GM15510 (cell line): Measurements from ENCODE around the gene ARID4B.

Experiments
- POLR2A ChIP-seq: IDR thresholded peaks from 3 replicates; pipeline ENCODE4 v1.6.1; 2011; ENCODE audit warnings: borderline replicate concordance; ENCODE audit not compliant: insufficient read length; ENCODE audit errors: extremely low read depth

Gene ARID4B

DNA sequence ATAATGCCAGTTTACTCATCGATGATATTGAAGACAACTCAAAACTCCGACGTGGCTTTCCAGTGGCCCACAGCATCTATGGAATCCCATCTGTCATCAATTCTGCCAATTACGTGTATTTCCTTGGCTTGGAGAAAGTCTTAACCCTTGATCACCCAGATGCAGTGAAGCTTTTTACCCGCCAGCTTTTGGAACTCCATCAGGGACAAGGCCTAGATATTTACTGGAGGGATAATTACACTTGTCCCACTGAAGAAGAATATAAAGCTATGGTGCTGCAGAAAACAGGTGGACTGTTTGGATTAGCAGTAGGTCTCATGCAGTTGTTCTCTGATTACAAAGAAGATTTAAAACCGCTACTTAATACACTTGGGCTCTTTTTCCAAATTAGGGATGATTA lies 14.1 kb upstream of the ARID4B start:
- no peak for TF ChIP-seq POLR2A

DNA sequence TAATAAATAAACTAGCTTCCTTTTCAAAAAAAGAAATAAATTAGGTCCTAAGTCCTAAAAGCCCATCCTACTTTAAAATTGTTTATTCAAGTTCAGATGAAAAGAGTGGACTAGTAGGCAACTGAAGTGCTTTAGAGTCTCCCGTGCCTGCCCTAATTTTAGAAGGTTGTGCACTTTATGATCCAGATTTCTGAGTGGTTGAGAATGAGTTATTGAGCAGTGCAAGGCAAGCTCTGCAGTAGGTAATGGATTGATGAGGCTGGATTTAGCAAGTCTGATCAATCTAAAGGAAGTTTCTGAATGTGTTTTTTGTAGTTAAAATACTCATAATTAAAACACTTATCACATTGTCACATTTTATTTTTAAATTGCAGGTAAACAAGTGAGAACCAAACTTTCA lies 13.4 kb upstream of the ARID4B start:
- TF ChIP-seq POLR2A, result no peak

DNA sequence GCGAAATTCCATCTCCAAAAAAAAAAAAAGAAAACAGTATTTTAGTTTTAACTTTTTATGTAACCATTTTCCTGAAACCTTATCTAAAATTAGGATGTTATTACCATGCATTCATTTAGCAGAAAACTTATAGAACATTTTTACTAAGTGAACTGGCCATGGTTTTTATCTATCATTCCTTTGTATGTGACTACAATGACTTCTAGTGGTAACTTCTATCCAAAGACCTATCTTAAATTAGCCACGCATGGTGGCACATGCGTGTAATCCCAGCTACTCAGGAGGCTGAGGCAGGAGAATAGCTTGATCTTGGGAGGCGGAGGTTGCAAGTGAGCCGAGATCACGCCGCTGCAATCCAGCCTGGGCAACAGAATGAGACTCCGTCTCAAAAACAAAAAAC lies 11.8 kb upstream of the ARID4B start:
- TF ChIP-seq POLR2A, result no peak

DNA sequence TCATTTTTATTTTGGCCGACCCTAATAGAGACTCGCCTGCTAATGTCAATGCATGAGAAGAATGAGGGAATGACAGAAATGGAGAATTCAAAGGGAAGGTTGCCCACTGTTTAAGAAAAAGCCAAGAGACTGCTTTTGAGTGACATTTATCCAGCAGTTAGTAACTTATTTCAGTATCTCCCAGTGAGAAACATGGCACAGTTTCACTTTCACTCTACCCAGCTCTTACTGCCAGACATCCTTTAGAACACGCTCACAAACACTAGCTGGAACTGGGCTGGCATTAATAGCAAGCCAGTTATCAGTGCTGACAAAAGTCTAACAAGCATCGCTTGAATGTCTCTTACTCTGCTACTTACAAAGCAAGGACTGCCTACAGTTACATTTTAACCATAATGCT lies 8.9 kb upstream of the ARID4B start:
- TF ChIP-seq POLR2A, result no peak

DNA sequence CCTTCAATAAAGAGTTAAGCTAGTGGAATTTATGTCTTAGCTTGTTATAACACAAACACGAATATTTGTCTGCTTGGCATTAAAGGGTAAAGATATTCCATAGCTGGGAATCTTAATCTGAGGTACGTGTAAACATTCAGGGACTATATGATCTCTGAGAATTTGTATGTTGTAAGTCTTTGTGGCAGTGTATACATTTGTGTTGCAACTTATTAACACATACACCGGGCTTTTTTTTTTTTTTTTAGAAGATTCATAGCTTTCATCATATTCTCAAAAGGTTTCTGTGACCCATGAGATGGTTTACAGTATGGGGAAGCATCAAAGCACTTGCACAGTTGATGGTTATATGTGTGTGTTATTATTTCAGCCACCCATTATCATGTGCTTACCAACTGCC lies 3.4 kb upstream of the ARID4B start:
- TF ChIP-seq POLR2A, result no peak

DNA sequence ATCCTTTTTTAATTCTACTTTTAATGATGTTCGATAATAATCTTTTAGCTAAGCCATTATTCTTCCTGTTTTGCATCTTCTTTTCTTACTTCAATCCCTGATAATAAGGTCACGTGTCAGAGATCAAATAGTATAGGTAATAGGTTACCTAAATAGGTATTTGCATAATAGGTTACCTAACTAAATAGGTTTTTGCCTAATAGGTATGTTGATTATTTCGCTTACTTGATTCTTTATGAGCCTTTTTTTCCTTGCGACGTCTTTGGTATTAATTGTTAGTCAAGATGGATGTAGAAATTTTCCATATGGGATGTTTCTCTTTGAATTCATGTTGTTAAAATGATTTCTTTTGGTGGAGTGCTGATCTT lies 2.9 kb upstream of the ARID4B start:
- no peak for TF ChIP-seq POLR2A

DNA sequence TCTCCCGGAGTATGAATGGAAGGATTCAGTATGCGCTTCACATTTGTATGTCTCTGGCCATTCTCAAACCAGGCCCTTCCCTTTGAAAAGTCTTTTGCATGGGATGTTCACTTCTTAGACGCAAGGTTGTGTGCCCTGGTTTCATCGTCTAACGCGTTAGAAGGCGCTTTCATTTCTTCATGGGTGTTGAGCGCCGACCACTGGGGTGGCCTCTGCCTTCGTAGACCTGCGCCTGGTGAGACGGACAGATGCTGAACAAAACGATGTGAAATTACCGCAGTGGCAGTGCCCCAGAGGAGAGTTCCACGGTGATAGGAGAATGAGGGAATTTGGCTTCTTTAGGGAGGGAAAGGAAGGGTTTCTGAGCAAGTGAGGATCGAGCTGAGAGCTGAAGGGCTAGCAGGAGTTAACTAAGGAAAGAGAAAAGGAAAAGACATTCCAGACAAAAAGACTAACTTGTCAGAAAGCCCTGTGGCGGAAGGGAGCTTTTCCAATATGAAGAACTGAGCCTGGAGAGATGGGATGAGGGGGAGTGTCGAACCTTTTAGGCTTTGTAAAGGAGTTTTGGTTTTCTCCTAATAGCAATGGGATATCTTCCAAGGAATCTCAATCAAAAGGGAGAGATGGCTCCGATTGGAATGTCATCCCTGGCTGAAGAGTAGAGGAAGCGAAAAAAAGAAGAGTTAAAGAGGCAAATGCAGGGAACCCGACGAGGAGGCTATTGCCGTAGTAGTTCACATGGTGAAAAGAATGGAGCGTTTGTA lies 1.3 kb upstream of the ARID4B start:
- no peak for TF ChIP-seq POLR2A

DNA sequence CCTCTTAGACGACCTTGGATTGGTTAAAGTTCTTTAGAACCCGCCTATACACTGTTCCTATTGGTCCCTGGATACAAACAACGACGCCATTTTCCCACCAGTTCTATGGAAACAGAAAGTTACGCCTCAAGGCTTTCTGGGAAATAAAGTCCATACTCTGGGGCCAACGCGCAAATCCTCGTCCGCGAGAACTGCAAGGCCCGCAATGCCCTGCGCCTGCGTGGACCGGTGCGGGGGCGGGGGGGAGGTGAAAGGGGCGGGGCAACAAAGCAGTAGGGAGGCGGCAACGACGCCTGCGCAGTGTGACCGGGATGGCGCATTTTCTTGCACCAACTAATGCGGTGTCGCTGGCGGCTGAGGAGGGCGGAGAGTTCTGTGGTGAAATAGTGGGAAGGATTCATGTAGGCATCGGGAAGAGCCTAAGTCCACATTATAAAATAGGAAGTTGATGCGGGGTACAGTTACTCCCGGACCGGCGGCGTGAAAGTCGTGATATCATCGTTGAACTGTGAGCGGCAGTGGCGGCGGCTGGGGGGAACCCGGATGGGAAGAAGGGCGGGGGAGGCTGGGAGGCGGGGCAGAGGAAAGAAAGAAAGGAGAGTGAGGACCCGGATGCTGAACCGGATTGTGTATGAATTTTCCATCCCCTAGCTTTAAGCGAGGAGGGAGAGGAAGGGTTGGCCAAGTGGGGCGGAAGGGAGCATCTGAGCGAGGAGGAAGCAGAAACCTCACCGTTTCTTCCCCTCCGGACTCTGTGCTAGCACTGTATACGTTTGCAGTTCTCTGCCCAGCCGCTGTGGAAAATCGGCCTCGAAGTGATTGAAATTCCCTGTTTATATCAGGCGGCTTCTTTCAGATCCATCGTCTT lies 526 bp upstream of the ARID4B start, which contains the start of gene GGPS1:
Gene GGPS1, plus strand, starts transcription at position 300 of the 868 bp plus-strand sequence. CDS start 6,695 bp downstream, outside the sequence.
- TF ChIP-seq POLR2A, result peak; percentile 69

DNA sequence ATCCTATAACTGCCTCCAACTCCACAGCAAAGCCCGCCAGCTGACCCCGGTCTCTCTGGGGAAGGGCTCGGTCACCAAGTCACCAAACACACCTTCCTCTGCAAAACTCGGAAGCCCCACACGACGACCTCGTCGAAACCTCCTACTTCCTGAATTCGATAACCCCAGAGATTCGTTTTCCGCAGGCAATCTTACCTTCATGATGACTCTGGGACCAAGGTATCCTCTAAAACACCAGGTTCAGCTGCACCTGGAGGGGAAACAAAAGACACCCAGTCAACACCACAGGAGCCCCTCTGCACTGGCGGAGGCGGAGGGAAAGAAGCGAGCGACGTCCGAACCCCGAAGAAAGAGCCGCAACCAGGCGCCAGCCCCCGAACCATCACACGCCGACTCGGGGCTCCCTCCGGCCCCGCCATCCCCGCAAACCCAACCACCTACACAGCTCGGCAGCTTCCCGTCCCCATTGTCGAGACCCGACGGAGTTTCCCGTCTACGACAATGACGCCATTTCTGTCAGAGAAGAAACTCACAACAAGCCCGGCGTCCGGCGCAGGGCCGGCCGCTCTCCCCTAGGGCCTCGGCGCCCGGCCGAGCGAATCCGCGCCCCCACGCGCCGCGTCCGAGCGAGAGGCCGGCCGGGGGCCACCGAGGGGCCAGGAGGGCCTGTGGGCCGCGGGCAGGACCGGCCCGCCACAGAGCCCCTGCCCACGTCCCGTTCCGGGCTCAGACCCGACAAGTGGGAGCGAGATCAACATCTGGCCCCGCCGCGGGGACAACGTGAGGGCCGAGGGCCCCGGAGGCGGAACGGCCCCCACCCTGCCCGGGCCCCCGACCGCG lies 1.0 kb downstream of the ARID4B start:
- TF ChIP-seq POLR2A, result no peak

DNA sequence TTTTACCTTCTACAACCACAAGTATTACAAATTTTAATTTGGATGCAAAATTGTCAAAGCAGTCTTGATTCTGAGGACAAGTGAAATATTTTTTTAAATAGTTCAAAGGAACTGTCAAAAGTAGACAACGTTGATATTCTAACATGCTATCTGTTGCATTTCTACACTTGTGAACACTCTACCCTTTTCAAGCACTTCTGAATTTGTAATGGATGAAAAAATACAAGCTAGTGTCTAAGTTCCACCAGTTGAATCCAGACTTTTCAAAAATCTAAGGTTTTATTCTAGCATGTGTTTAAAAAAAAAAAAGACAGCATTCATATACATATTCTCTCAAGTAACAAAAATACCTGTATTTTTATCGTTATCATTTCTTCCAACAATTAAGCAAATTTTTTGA lies 2.1 kb downstream of the ARID4B start:
- no peak for TF ChIP-seq POLR2A

DNA sequence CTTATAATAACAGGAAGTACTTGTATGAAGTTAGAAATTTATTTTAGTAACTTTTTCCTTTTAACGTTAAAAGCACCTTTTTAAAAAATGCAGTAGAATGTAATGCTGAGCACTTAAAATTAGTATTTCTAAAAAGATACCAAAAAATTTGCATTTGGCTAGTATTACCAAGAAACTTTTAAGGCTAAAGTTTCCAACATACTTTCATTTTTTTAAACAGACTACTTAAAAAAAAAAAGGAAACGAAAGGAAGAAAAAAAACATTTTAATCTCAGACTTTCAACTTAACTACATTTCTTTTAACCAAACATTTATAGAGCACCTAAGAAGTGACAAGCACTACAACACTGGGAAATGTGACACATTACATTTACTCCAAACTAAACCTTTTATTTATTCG lies 2.8 kb downstream of the ARID4B start:
- TF ChIP-seq POLR2A, result no peak

DNA sequence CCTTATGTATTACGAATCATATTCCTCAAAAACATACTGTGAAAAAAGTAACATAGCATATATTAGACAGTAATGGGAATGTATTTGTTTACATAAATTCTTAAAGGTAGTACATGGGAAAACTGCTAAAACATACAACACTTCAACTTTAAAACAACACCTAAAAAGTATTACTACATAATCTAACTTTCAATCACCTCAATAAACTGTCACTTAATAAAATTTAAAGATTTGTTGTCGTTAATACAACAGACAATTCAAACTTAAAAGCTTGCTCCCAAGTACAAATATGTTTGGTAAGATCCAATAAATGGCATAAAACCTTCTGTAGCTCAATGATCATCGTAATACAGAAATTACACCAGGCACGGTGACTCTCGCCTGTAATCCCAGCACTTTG lies 3.7 kb downstream of the ARID4B start:
- TF ChIP-seq POLR2A, result no peak

DNA sequence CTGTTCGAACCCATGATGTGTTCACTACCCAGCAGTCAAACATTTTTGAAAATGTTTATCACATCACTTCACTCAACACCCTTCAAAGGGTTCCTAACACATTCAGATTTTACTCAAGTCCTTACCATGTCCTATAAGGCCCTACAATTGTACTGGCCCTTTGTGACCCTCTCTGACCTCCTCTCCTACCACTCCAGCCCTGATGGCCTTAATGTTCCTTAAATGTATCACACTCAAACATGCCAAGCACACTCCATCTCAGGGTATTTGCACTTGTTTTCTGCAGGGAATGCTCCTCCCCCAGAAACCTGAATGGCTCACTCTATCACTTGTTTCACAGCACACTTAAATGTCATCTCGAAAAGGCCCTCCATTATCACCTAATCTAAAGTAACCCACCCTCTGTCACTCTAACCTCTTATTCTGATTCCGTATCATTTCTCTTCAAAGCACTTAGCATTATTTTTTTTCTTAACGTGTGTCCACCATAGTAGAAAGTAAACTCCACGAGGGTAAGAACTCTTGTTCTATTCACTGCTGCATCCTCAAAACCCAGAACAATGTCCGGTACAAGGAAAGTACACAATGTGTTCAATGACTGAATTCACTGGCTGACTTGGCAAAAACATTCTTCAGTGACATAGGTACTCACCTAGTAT lies 7.3 kb downstream of the ARID4B start:
- no peak for TF ChIP-seq POLR2A

DNA sequence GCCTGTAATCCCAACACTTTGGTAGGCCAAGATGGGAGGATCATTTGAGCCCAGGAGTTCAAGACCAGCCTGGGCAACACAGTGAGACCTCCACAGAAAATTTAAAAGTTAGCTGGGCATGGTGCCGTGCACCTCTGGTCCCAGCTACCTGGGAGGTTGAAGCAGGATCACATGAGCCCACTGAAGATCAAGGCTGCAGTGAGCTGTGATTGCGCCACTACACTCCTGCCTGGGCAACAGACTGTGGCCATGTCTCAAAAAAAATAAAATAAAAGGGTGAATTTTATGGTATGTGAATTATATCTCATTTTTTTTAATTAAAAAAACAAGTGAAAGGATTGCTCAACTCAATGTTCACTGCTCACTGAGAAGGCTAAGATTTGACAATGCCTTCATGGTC lies 8.7 kb downstream of the ARID4B start:
- TF ChIP-seq POLR2A, result no peak
